Chondrocyte (in vitro differentiated cells): ENCODE measurements around the gene ESR2. TPM values are rescaled to one million over a fixed set of nuclear protein-coding genes. Genes with fewer than 3 reads are reported as not detected.

Source experiments
- DNase-seq: peaks from one replicate; pipeline ENCODE4 v3.0.0; 2021; ENCODE audit warnings: mixed read lengths, low spot score
- H3K27ac Mint-ChIP-seq: one replicate; pipeline ENCODE4 v1.8.0; 2021; ENCODE audit warnings: mild to moderate bottlenecking, moderate library complexity, mixed read lengths; ENCODE audit not compliant: unreplicated experiment
- H3K27me3 Mint-ChIP-seq: 2 replicates; pipeline ENCODE4 v1.8.0; 2021; ENCODE audit warnings: low read depth, mixed read lengths
- H3K36me3 Mint-ChIP-seq: 2 replicates; pipeline ENCODE4 v1.8.0; 2021; ENCODE audit warnings: low read depth, mixed read lengths
- H3K4me1 Mint-ChIP-seq: 2 replicates; pipeline ENCODE4 v1.8.0; 2021; ENCODE audit warnings: low read depth, mild to moderate bottlenecking, mixed read lengths
- H3K4me3 Mint-ChIP-seq: one replicate; pipeline ENCODE4 v1.8.0; 2021; ENCODE audit warnings: mild to moderate bottlenecking, moderate library complexity, mixed read lengths; ENCODE audit not compliant: unreplicated experiment
- H3K9me3 Mint-ChIP-seq: 2 replicates; pipeline ENCODE4 v1.8.0; 2021; ENCODE audit warnings: low read depth, mixed read lengths
- CTCF ChIP-seq: fragments of 200-600 bp; sonication (generic); IDR thresholded peaks from 2 replicates; pipeline ENCODE4 v1.5.0; 2021; ENCODE audit warnings: antibody characterized with exemption, mild to moderate bottlenecking, moderate library complexity
- total RNA-seq: library from RNA; stranded (reverse); gene quantifications from 3 replicates; pipeline ENCODE4 v1.2.1, GENCODE V29; 2021

Gene ESR2
- total RNA-seq, 1 donor from 2014 or later: not detected

- Mint-ChIP-seq H3K4me1 (peaks cover 19% of the 10 kb centered on the region), H3K27ac (no peak overlapping the region), H3K27me3 (no peaks in the 10 kb centered on the region), H3K9me3 (no peaks in the 10 kb centered on the region), H3K4me3 (no peak overlapping the region), H3K36me3 (peaks cover 11% of the 10 kb centered on the region)
- DNase-seq: no peak
- TF ChIP-seq CTCF: no peak
Observed at GRCh38 chr14:64217308-64217707, 76.9 kb downstream of the ESR2 start.

GRCh38 chr14:64215978-64216377, 78.2 kb downstream of the ESR2 start:
- no peak for DNase-seq
- peaks cover 9% of the 10 kb centered on the region for H3K36me3 Mint-ChIP-seq
- H3K4me3 Mint-ChIP-seq: no peak overlapping the region
- no peaks in the 10 kb centered on the region for H3K9me3 Mint-ChIP-seq
- no peaks in the 10 kb centered on the region for H3K27me3 Mint-ChIP-seq
- peaks cover 19% of the 10 kb centered on the region for H3K4me1 Mint-ChIP-seq
- TF ChIP-seq CTCF: no peak
- no peak overlapping the region for H3K27ac Mint-ChIP-seq

- Mint-ChIP-seq H3K4me3 (no peak overlapping the region), H3K27me3 (no peaks in the 10 kb centered on the region), H3K36me3 (peaks cover 9% of the 10 kb centered on the region), H3K4me1 (peaks cover 19% of the 10 kb centered on the region), H3K27ac (no peak overlapping the region), H3K9me3 (no peaks in the 10 kb centered on the region)
- TF ChIP-seq CTCF: no peak
- DNase-seq: no peak
Observed at GRCh38 chr14:64215274-64215673, 78.9 kb downstream of the ESR2 start.

- Mint-ChIP-seq H3K27ac (no peak overlapping the region), H3K4me3 (no peak overlapping the region), H3K4me1 (peaks cover 20% of the 10 kb centered on the region), H3K36me3 (peaks cover 9% of the 10 kb centered on the region), H3K9me3 (no peaks in the 10 kb centered on the region), H3K27me3 (no peaks in the 10 kb centered on the region)
- no peak for DNase-seq
- TF ChIP-seq CTCF: no peak
Observed at GRCh38 chr14:64213853-64214570, 80.2 kb downstream of the ESR2 start.

GRCh38 chr14:64213086-64213485, 81.1 kb downstream of the ESR2 start:
- no peak overlapping the region for H3K27ac Mint-ChIP-seq
- no peaks in the 10 kb centered on the region for H3K27me3 Mint-ChIP-seq
- H3K4me1 Mint-ChIP-seq: peaks cover 10% of the 10 kb centered on the region
- no peak overlapping the region for H3K4me3 Mint-ChIP-seq
- H3K36me3 Mint-ChIP-seq: peaks cover 9% of the 10 kb centered on the region
- no peak for DNase-seq
- no peaks in the 10 kb centered on the region for H3K9me3 Mint-ChIP-seq
- no peak for TF ChIP-seq CTCF
